ENCODE measurements around the gene BICDL2. TPM values are rescaled to one million over a fixed set of nuclear protein-coding genes. Genes with fewer than 3 reads are reported as not detected.

BICDL2 gene
- total and polyA plus RNA-seq, 2 of the 4 experiments (the other 2 are of a cell fraction) = 0.17 to 0.18 TPM

GRCh38 chr16:3008690-3009037 lies 28.1 kb downstream of the BICDL2 start:
- no peak overlapping the region for H2AFZ ChIP-seq (replicated peaks; ENCODE audit: low read length, poor library complexity)
- H3K4me2 ChIP-seq (ENCODE audit: low read depth, low read length) = no peak overlapping the region
- H3K9me1 ChIP-seq (ENCODE audit: insufficient read depth, low read length) = no peaks in the 10 kb centered on the region
- H3K36me3 ChIP-seq (ENCODE audit: control insufficient read depth, insufficient read depth, low read length) = no peaks in the 10 kb centered on the region
- no peak overlapping the region for H3K9ac ChIP-seq (ENCODE audit: low read depth, low read length)
- DNase-seq (no peak), ATAC-seq (ENCODE audit: low read depth) (no peak)
- H3K23ac ChIP-seq (ENCODE audit: low read depth, low read length) = no peak overlapping the region
- H3K4me3 ChIP-seq (ENCODE audit: insufficient read depth, low read depth, low read length) = no peak overlapping the region
- H2BK5ac ChIP-seq (ENCODE audit: low read depth, low read length, poor library complexity, severe bottlenecking) = no peak overlapping the region
- dilution Hi-C loops (cut with HindIII; ENCODE audit: low sequenced_read_pairs, unreplicated experiment) (no loop called here), in situ Hi-C loops (cut with MboI; ENCODE audit: low sequenced_read_pairs) (no loop called here), intact Hi-C loops (cut with micrococcal nuclease) (no loop called here)
- no peak for TF ChIP-seq CHD1 (IDR thresholded peaks at IDR 0.05; ENCODE audit: low read depth, low read length)
- TF ChIP-seq POLR2A (IDR thresholded peaks at IDR 0.05; ENCODE audit: low read depth, low read length) = no peak
- TF ChIP-seq FOS (IDR thresholded peaks at IDR 0.05; ENCODE audit: low read depth, low read length) = no peak
- TF ChIP-seq RFX5 (IDR thresholded peaks at IDR 0.05; ENCODE audit: low read depth, low read length) = no peak
- no peak for TF ChIP-seq MAFK (IDR thresholded peaks at IDR 0.05; ENCODE audit: low read depth, low read length)
- no peak for TF ChIP-seq CEBPB (IDR thresholded peaks at IDR 0.05; ENCODE audit: low read depth, low read length)
- no peak for TF ChIP-seq CTCF (conservative IDR thresholded peaks at IDR 0.05; ENCODE audit: low read depth, low read length)
- TF ChIP-seq BHLHE40 (IDR thresholded peaks at IDR 0.05; ENCODE audit: low read depth, low read length) = no peak
- no peak for TF ChIP-seq USF2 (IDR thresholded peaks at IDR 0.05; ENCODE audit: low read depth, low read length)
- no peak for TF ChIP-seq NFE2L2 (IDR thresholded peaks at IDR 0.05; ENCODE audit: low read depth, low read length)
- TF ChIP-seq ELK1 (IDR thresholded peaks at IDR 0.05; ENCODE audit: borderline replicate concordance, low read depth, low read length) = no peak
- TF ChIP-seq RAD21 (IDR thresholded peaks at IDR 0.05; ENCODE audit: low read length) = no peak
- TF ChIP-seq MXI1 (IDR thresholded peaks at IDR 0.05; ENCODE audit: borderline replicate concordance, low read depth, low read length) = no peak
- no peak for TF ChIP-seq SMC3 (IDR thresholded peaks at IDR 0.05; ENCODE audit: low read depth, low read length)
- no peak for TF ChIP-seq MAZ (IDR thresholded peaks at IDR 0.05; ENCODE audit: borderline replicate concordance, low read depth, low read length)
- no peak for TF ChIP-seq RCOR1 (IDR thresholded peaks at IDR 0.05; ENCODE audit: insufficient replicate concordance, low read length)
- no peak overlapping the region for H3K27ac ChIP-seq (ENCODE audit: insufficient read depth, low read length)
- H3K4me1 ChIP-seq (ENCODE audit: control insufficient read depth, insufficient read depth, low read length) = peaks cover 3% of the 10 kb centered on the region; the same call in 1 of the 2 replicates
- no peak overlapping the region for H4K8ac ChIP-seq (ENCODE audit: low read depth in 2 of 2, low read length in 2 of 2)
- no peaks in the 10 kb centered on the region for H3K9me3 ChIP-seq (ENCODE audit: control insufficient read depth, insufficient read depth, low read length)
- no peak overlapping the region for H4K91ac ChIP-seq (ENCODE audit: insufficient read depth, low read depth, low read length)
- H4K20me1 ChIP-seq (ENCODE audit: insufficient read depth, low read length) = peaks cover 4% of the 10 kb centered on the region; the same call in 1 of the 2 replicates
- no TSS peak for BruUV-seq (replicated peaks)
- no peak overlapping the region for H2AK9ac ChIP-seq (replicated peaks; ENCODE audit: low read depth, low read length, poor library complexity)
- H3K79me1 ChIP-seq (ENCODE audit: low read depth in 1 of 2, low read length in 2 of 2) = no peaks in the 10 kb centered on the region
- H4K5ac ChIP-seq (ENCODE audit: low read depth, low read length) = no peak overlapping the region
- no peak overlapping the region for H2BK20ac ChIP-seq (ENCODE audit: low read depth, low read length)
- POLR2A ChIA-PET (ENCODE audit: unreplicated experiment) = no interaction called here
- no peak overlapping the region for H2BK15ac ChIP-seq (ENCODE audit: low read depth, low read length)
- no peak overlapping the region for H2BK120ac ChIP-seq (ENCODE audit: low read depth, low read length)
- WGBS, 2 experiments (ENCODE audit: extremely low coverage in 2 of 2, insufficient read length in 1 of 2) = no CpG with 5 or more reads among the region's 4 CpGs
- H3K27me3 ChIP-seq (ENCODE audit: control insufficient read depth, insufficient read depth, low read length) = peaks cover 43% of the 10 kb centered on the region
- no peak overlapping the region for H3K56ac ChIP-seq (ENCODE audit: extremely low read depth, insufficient read depth, low read length)
- CTCF ChIA-PET = no interaction called here
- H3K14ac ChIP-seq (replicated peaks; ENCODE audit: low read depth, low read length) = no peak overlapping the region
- H3K4ac ChIP-seq (ENCODE audit: low read depth, low read length) = no peak overlapping the region
- no peak overlapping the region for H3K18ac ChIP-seq (ENCODE audit: low read depth, low read length)
- no peak overlapping the region for H2AK5ac ChIP-seq (ENCODE audit: low read depth, low read length)

Measured in IMR-90 (cell line).